HG03045 (cell line): ENCODE measurements around the gene SLC6A3.
A peak's percentile ranks its signal among the peaks of the same experiment; 100 is the strongest.

Source experiments
- ATAC-seq: cut with Tn5 transposase; IDR thresholded peaks from one replicate; pipeline ENCODE4 v1.9.1; 2021; ENCODE audit warnings: mild to moderate bottlenecking, moderate library complexity; ENCODE audit not compliant: unreplicated experiment

SLC6A3 gene

DNA sequence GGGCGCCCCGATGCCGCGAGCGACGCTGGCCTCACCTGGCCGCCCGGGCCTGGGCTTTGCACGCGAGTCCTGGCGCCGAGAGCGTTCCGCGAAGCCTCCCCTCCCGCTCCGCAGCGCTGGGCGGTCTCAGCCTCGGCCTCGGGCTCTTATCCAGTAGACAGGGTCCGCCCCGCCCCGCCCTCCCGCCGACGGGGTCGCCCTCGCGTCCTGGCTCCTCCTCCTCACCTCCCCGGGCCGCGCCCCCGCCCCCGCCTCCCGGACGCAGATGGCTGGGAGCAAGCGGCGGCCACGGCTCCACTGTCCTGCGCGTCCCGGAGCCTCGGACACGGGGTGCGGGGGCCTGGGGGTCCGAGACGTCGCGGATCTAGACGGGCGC lies at the start of gene SLC6A3:
Gene SLC6A3, minus strand, starts transcription at position 128 of the 376 bp plus-strand sequence. CDS start 2,243 bp downstream, outside the sequence.
- ATAC-seq: no peak

GRCh38 chr5:1493941-1494340 lies 48.7 kb upstream of the SLC6A3 start:
- ATAC-seq: no peak

DNA sequence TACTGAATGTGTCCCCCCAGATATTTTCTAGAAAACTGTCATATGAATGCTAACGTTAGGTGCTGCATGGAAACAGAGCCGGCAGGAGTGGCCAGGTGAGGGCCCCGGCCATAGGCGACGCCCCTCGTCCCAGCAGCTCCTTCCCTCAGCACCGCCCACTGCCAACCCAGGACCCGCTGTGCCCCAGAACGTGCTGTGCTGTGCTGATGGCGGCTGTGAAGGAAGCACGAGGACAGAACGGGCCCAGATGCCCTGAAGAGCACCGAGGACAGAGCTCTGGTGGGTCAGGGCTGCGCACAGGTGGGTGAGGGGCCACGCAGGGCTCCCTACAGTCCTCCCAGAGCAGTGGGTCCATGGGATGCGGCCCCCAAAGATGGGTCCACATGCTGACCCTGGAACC lies 48.2 kb upstream of the SLC6A3 start:
- no peak for ATAC-seq

DNA sequence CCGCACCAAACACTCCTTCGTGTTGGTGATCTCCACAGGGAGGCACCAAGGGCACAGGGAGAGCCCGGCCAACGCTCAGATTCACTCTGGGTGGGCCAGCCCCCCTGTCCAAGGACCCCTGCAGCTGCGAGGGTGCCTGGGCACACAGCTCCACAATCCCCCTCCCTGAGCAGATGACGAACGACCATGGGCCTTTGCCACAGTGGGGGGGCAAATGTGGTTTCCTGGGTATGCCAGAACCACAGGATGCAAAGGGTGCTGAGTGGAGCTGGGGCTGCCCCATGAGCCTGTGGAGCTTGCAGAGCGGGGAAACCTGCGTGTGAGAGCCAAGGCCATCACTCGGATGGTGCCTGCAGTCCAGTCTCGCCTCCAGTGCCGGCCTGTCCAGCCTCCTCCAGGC lies 47.5 kb upstream of the SLC6A3 start:
- no peak for ATAC-seq

DNA sequence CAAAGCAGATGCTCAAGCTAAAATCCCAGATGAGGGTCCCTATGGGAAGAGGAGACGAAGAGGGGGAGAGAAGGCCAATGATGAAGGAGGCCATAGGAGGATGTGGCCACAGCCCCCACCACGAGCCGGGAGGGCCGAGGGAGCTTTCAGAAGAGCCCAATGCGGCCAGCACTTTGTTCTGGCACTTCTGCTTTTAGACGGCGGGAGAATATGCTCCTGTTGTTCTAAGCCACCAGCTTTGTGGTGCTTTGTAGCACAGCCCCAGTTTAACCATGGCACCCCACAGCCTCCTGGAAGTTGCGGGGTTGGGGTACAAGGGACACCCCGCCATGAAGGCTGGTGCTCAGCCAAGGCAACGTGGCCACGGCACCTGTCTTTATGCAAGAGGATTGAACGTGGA lies 45.1 kb upstream of the SLC6A3 start:
- ATAC-seq: no peak

DNA sequence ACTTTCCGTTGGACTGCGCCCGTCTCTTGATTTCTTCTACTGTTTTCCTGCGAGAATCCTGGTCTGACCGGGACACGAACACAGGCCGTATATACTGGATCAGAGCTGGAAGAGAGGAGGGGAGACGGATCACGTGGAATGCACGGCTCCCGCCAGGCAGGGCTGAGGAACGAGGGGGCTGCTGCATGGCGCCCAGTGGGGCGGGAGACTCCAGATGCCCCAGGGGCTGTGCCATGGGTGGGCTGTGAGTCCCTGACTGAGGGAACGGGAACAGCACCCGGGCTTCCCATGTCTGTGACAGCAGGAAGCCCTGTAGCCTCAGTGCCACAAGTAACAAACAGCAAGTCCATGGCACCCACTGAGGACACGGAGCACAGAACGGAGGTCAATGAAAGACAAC lies 44.5 kb upstream of the SLC6A3 start:
- ATAC-seq: no peak

- peak; percentile 58 for ATAC-seq
Observed at GRCh38 chr5:1488882-1489680, 43.8 kb upstream of the SLC6A3 start.

- ATAC-seq: no peak
Observed at GRCh38 chr5:1487079-1487764, 42.0 kb upstream of the SLC6A3 start.

- ATAC-seq: no peak
Observed at GRCh38 chr5:1486271-1486670, 41.0 kb upstream of the SLC6A3 start.

GRCh38 chr5:1485579-1486118 lies 40.4 kb upstream of the SLC6A3 start:
- ATAC-seq: no peak

DNA sequence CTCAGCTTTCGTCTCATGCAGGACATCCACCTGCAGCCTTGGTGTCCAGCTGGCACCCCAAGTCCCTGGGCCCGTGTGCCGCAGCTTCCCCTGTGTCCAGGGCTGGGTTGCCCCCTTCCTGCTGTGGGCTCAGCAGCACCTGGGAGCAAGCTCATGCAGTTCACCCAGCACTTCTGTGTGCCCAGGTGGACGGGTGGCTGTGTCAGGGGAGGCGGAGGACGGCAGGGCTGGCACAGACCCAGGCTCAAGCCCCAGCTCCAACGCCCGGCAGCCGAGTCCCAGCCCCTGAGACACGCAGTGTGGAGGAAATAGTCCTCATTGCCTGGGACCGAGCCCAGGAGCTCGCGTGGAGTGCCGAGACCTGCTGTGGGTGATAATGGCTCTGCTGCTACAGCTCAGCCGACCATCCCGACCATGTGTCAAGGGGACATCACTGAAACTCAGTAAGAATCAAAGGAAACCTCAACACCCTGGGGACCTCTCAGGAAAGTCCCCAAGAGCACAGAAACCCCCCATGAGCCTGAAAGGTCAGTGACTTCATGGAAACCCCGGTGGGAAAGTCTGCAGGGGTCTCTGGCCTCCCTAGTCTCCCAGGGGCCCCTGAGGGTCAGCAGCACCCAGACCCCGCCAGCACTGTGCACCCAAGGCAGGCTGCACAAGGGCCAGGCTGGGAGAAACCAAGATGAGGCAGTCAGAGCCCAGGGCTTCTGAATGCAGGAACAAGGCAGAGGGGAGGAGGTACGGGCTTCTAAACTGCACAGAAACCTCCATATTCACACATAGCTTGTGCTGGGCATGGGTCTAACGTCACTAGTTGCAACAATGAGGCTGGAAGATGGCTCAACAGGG lies 39.7 kb upstream of the SLC6A3 start:
- peak; percentile 32 for ATAC-seq

- ATAC-seq: no peak
Observed at GRCh38 chr5:1483856-1484729, 38.9 kb upstream of the SLC6A3 start.

GRCh38 chr5:1483064-1483463 lies 37.8 kb upstream of the SLC6A3 start:
- no peak for ATAC-seq

GRCh38 chr5:1481959-1482331 lies 36.7 kb upstream of the SLC6A3 start:
- no peak for ATAC-seq

DNA sequence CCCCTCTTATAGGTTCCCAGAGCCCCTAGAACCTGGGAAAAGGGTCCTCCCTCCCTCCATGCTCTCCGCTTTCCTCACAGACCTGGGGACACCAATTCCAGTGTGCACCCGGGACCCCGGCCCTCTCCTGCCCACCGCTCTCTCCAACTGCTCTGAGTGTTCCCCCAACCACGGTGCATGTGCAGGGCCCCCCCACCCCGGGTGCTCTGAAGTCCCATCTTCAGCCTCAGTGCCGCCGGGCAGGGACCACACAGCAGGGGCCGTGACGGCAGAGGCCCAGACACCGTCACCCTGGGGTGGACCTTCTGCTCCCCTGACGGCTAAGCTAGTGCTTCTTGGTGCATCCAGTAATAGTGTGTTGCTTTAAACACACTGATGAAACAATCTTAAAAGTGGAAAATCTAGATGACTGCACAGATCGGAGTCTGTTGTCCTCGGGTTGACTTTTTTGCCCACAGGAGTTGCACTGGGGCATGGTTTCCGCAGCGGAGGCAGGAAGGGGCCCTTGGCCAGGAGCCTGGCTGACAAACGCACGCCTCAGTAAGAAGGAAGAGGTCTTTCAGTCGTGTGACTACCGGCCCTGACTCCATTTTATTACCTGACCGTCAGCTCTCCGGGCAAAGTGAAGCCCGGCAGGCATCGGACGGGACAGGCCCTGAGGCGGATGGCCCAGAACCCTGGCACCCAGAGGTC lies 36.2 kb upstream of the SLC6A3 start:
- no peak for ATAC-seq

DNA sequence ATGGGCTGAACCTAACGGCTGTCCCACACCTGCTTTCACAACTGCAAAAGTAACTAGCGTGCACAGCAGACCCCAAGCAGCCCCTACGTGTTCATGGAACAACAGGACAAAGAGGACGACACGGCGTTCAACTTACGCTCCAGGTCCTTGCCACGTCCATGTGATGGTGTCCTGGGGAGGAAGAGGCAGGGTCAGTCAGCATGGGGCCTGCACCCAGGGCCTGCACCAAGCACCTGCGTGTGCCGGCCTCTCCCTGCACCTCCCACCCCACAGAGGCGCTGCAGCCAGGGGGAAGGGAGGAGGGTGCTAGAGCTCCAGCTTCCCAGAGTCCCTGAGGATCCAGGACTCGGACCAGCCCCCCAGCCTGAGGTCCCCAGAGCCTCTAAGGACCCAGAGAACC lies 35.6 kb upstream of the SLC6A3 start:
- no peak for ATAC-seq

DNA sequence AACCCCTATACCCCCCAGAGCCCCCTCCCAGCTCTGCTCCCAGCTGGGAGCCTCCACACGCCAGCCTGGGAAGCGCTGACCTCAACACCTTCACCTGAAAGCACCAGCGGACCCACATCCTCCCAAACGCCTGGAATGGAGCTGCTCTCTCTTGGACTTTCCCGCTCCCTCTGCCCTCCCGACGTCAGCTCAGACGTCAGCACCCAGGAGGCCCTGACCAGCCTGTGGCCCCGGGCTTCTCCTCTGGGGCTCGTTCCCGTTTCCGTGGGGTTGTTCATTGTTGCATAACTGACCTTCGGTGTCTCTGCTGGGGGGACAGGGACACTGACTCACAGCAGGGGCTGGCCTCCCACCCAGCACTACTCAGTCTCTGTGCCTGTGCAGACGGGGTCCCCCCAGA lies 35.0 kb upstream of the SLC6A3 start:
- no peak for ATAC-seq

DNA sequence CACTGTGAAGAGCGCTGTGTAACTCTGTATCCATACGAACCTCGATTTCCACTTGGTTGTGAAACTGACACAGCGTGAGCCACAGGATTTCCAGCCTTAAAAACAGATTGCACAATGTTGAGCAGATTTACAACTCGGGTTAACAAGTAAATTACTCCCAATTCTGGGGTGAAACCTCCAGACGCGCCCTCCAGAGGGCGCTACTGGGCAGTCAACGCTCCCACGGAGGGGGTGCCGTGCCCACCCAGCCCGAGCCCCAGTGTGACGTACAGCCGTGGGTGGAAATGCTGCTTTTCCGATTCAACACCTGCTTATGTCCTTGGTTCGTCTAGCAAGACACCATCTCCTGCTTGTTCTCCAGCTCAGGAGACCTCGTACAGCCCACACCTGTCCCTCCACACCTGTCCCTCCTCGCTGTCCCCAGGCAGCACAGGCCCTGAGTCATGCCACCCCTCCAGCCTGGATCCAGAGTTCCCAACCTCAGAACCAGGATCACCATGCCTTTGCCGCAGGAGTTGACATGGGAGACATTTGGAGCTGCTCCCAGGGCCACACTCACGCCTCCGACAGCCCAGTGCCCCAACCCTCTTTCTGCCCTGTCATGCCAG lies 34.4 kb upstream of the SLC6A3 start:
- ATAC-seq: no peak

DNA sequence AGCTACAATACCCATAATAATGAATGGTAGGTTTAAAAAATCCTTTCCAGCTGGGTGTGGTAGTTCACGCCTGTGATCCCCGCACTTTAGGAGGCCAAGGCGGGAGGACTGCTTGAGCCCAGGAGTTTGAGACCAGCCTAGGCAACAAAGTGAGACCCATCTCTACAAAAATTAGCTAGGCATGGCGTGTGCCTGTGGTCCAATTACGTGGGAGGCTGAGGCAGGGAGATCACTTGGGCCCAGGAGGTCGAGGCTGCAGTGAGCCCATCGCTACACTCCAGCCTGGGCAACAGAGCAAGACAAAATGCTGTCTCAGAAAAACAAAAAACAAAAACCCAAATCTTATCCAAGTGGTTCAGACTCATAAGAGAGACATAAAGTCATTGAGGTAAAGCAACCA lies 33.8 kb upstream of the SLC6A3 start:
- ATAC-seq: no peak
